ENCODE data around the gene CXCR4.

Gene CXCR4

DNA sequence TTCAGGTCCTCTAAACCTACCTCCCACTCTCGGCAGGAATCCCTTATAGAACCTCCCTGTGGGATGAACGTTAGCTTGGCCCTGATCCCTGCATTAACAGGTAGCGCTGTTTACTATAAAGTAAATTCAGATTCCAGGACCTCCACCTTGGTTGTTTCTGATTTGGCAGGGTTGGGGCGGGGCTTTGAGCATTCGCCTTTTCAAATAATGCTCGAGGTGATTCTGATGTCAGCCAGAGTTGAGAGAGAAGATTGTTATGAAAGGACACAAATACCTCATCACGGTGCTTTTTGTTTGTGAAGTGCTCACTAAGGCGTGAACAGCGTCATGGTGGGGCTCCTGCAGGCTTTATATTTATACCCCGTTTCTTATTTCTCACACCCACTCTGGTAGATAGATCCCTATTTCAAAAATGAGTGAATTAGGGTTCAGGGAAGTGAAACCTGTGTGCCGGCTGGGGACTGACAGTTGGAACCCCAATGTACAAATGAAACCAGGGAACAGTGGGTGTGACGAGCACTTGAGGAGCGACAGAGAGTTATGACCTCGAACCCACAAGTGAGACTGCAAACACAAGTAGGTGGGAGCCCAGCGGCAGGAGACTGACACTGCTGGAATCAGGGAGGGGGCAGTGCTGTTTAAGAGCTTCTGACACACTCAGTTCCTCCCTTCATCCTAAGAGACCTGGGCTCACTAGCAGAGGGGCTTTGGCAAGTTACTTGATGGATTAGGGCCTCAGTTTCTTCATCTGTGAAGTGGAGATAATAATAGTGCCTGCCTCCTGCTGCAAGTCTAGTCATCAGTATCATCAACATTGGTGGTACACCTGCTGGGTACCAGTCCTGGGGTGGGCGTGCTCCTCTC is 14.2 kb upstream of the CXCR4 start:
- DNase-seq (ENCODE audit: low read depth): no peak

DNA sequence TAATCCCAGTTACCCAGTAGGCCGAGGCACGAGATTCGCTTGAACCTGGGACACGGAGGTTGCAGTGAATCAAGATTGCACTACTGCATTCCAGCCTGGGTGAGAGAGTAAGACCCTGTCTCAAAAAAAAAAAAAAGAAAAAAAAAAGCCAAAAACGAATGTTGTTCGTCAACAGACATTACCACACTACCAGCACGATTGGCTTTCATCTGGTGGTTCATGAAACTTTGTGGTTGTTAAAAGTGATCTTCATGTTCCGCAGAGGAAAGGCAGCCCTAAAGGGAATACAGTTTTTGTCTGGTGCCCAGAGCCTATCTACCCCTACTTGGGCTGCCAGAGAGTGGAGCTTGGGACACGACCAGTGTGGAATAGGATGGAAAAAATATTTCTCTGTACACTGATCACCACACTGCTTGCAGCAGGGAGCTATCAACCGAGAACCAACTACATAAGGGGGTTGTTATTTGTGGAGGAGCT is 13.6 kb upstream of the CXCR4 start:
- DNase-seq (ENCODE audit: low read depth): no peak

GRCh38 chr2:136130511-136130910 is 12.6 kb upstream of the CXCR4 start:
- DNase-seq (ENCODE audit: low read depth): no peak

DNA sequence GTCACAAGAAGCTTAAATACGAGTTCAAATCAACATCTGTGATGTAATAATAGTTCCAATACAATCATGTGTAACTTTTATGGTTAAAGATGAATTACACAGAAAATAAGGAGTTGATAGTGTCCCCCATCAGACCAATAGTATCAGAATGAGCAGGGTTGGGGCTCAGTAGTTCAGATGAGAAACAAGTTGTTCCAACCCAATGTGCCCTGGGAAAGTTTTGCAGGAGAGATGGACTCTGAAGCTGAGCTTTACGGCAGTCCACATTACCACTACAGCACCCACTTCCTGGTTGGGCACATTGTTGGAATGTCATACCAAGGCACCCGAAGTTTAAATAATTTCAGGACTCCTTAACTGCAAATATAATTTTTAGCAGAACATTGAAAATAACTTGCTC is 12.1 kb upstream of the CXCR4 start:
- no peak for DNase-seq (ENCODE audit: low read depth)

- no peak for DNase-seq (ENCODE audit: low read depth)
These were observed 11.7 kb upstream of the CXCR4 start for GRCh38 chr2:136129601-136130000.

- no peak for DNase-seq (ENCODE audit: low read depth)
These were observed 11.0 kb upstream of the CXCR4 start for GRCh38 chr2:136128905-136129304.

- no peak for DNase-seq (ENCODE audit: low read depth)
These were observed 10.4 kb upstream of the CXCR4 start for GRCh38 chr2:136128366-136128765.

GRCh38 chr2:136127356-136127755 is 9.4 kb upstream of the CXCR4 start:
- no peak for DNase-seq (ENCODE audit: low read depth)

GRCh38 chr2:136126421-136126926 is 8.5 kb upstream of the CXCR4 start:
- DNase-seq (ENCODE audit: low read depth): no peak

DNA sequence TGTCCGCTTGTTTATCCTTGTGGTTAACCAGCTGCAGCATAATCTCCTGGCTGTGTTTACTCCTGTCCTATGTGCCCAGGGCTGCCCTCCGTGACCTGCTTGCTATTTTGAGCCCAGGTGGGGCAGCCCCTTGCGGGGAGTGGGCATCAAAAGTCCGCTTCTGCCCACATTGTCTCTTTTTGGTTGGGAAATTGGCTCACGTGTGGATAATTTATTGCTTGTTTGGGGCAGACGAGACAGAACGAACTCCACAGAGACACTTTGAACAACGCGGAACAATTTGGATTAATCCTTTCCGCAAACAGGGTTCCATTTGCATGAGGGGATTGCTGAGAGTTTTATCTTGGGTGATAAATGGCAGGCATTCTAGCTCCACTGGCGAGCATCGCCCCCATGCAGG is 8.1 kb upstream of the CXCR4 start:
- no peak for DNase-seq (ENCODE audit: low read depth)

DNA sequence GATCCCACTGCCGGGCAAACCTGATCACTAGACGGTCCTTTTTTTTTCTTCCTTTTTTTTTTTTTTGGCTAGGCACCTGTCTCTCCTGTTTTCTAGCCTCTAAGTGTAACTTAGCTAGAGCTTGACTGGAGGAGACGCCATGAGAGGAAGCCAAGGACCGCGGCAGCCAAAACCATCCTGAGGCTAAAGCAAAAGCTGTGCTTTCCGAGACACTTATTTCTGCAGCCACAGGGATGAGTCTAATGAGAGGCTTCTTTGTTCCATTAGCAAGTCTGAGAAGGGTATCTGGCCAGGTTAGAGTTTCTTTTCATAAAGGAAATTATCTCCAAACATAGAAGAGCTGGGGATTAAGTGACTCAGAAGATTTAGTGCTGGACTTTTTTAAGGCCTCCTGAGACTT is 7.3 kb upstream of the CXCR4 start:
- no peak for DNase-seq (ENCODE audit: low read depth)

DNA sequence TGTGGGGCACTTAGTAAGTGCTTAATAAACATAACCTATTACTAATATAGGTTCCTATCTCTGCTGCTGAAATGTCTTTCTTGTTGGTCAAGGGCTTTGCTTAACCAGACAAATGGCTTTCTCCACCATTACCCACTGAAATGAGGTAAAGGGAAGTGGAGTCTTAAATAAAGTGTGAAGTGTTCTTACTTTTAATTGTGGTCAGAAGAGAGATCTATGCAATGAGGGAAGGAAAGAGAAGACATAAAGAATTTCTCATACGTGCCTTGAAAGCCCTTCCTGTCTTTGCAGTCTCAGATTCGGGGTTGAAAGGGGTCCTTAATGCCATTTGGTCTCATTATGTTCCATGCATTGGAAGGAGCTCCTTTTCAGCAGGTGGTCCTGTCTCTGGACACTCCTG is 6.9 kb upstream of the CXCR4 start:
- no peak for DNase-seq (ENCODE audit: low read depth)

DNA sequence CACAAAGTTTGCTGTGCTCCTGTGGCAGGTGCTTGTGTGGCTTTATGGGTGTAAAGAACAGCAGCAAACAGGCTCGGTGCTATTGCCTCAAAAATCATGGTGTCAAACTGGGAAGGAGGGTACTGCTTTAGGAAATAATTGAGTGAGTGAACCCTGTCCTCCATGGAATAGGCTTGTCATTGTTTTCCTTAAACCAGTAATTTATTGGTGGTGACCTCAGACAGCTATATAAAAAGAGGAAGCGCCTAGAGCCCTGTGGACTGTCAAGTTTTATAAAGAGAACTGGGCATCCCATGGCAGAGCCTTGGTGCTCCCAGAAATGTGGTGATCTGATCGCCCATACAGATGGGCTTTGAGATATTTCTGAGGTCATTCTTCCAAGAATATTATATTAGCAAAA is 4.7 kb upstream of the CXCR4 start:
- DNase-seq (ENCODE audit: low read depth): no peak

DNA sequence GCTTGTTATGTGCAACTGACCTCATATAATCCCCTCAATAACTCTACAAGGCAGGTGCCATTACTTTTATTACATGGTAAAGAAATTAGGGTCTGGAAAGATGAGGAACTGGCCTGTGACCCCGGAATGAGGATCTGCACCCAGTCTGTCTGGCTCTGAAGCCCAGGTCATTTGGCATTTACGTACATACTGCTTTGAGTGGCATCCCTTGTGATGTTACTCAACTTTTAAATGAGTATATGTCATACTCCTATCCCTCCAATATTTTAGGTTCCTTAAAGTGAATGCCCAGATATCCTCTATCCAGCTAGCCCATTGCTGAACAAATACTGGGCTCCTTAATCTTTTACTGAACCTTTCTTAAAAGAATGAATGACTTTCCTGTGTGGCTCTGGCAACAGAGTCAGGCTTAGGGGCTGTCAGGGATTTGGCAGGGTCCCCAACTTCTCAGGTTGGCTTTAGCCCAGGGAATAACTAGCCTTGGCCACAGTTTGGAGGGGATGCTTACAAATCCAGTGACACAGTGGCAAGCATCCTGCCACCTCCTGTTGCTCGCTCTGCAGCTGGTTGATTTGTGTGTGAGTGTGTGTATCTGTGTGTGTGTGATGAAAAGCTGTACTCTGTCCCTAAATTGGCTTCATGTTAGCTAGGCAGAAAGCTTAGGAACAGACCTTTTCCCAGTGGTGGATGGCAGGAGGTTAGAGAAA is 3.4 kb upstream of the CXCR4 start:
- DNase-seq (ENCODE audit: low read depth): no peak

DNA sequence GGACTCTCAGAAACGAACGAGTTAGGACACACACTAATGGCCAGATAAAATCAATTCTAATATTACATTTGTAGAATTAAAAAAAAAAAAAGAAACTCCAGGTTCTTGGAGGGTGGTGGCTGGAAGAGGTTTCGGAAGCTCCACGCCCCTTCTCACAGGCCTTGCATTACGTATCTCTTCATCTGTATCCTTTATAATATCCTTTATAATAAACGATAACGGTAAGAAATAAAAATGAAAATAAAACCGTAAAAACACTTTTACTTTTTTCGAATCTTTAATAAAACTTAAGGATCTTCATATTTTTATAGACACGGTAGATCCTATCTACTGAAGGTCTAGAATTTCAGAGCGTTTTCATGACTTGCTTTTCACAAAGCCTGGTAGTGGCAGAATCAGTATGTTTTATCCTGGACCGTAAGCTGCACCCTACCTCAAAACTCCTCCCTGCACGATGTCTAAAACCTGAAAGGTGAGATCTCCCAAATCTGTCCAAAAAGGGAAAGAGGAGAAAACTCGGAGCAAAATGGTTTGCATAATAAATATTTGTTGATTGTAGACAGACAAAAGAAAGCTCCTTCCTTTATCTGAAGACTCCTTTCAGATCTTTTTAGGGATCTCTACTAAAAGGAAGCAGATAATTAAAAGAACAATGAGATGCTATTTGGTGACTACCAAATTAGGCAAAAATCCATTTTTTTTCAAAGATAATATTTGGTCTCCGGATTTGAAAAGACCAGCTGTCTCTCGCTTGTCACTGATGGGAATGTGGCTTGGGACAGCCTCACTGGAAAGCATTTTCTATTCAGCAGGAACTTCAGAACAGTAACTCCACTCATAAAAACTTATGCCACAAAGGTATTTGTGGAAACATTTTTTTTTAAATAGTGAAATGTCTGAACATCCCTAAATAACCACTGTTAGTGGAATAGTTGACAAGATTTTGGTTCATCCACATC is 2.0 kb upstream of the CXCR4 start:
- DNase-seq (ENCODE audit: low read depth): no peak

DNA sequence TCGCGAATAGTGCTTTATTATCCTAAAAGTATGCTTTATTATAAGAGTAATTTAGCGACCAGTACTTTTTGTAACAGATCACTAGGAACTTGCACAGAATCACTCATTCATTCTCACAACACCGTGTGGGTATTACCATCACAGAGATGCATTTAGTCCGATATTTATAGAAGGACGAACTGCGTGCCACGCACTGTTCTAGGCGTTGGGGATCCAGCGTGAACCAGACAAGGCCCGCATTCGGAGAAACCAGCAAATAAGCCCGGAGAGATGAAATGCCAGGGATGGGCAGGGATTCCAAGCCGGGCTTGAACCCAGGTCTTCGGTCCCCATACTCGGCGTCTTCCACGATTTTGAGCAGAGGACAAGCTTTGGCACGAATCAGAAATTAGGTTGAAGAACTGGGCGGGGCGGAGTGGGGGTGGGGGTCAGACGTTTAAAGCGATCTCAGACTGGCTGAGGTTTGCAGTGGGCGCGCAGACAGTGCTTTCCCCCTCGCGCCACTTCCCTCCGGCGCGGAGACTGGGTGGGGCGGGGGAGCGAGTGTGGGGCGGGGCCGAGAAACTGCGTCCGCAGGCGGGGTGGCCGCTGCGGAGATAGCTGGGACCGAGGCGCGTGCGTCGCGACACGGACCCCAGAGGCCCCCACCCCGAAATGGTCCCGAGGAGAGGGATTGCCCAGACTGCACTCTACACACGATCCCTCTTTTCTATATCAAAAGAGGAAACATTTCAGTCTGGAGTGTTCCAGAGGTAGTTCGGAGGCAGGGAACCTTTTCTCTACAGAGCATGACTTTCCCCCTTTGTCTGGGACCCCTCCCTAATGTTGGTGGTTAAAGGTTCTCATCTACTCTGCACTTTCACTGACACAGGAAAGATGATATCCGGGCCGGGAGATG is 1.1 kb upstream of the CXCR4 start:
- DNase-seq (ENCODE audit: low read depth): no peak

DNA sequence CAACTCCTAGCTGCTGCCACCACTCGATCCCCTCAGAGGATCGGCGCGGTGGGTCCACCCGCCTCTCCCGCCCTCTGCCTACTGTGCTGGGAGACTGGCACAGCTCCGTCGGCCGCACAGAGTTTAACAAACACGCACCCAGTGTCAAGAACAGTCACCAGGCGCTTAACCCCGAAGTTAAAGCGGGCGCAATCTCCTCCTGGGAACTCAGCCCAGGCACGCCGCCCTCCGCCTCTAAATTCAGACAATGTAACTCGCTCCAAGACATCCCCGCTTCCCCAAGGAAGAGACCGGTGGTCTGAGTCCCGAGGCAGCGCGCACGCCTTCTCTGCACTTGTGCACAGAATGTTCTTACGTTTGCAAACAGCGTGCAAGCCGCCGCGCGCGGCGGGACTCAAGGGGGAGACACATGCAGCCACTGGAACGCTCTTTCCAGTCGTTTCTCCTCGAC is 533 bp downstream of the CXCR4 start:
- DNase-seq (ENCODE audit: low read depth): no peak

DNA sequence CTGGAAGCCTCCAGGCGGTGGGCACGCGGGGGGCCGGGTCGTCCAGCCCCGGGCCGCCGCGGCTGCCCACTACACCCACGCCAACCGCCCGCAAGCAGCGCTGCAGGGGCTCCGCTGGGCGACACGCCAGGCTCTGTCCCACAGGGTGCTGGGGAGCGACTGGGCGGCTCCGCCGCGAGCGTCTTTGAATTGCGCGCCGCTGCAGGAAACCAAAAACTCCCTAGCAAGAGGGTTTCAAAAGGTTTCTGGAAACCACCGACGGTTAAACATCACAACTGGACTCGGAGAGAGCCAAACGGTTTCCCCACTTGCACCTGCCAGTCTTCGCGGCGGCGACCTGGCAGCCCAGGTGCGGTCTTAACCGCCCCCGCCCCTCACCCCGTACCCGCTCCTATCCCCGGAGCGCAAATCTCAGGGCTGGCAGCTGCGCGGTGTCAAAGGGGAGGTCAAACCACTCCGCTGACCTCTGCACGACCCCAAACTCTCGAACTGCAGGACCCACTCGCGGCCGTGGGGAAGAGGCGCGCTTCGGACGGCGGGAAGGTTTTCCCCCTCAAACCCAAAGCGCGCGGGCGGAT is 1.0 kb downstream of the CXCR4 start:
- no peak for DNase-seq (ENCODE audit: low read depth)

DNA sequence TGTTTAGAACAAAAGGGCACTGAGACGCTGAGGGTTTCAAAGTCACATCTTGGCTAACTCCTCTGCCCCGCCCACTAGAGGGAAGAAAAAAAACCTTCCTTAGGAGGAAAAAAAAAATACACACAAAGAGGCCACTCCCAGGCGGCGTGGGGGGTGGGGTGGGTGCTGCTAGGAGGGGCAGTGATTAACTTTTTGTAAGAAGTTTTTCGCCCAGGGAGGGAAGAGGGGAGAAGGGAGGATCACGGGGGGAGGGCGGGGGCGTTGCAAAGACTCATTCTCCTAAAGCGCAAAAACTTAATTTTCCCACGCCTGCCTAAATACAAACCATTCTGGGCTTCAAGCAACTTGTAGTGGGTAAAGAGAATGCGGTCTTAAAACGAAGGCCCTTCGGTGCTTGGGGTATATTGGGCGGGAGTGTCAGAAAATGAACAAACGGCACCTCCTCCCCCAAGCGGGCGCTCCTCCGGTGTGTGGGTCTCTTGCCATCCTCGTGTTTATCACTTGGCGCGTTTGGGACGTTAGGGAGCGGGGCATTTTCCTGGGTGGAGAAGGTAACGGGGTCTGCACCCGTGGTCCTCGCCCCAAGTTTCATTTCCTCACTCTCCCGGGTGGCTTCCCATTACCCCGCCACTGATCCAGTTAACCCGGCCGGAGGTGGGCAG is 1.7 kb downstream of the CXCR4 start:
- DNase-seq (ENCODE audit: low read depth): no peak

GRCh38 chr2:136115183-136115761 is 2.7 kb downstream of the CXCR4 start:
- DNase-seq (ENCODE audit: low read depth): no peak

Measured in GM04503 (cell line).